GM23338 (cell line): ENCODE measurements around the gene HPS3. TPM values are rescaled to one million over a fixed set of nuclear protein-coding genes. Genes with fewer than 3 reads are reported as not detected.

Experiments used
- ATAC-seq: fragments of 200-7000 bp; cut with Tn5 transposase; 3 replicates; pipeline ENCODE4 v1.9.1; 2020
- DNase-seq: peaks from one replicate; pipeline ENCODE4 v3.0.0-alpha.2; 2015; ENCODE audit warnings: low spot score
- H2AFZ ChIP-seq: fragments of 200-600 bp; sonication (generic); 2 replicates; pipeline ENCODE4 v1.8.0; 2016; ENCODE audit warnings: antibody characterized with exemption, mild to moderate bottlenecking, moderate library complexity
- H3F3A ChIP-seq: fragments of 200-600 bp; sonication (generic); replicated peaks from 2 replicates; pipeline ENCODE4 v1.8.0; 2017; ENCODE audit warnings: antibody characterized with exemption, mixed run types, low read depth
- H3K27ac ChIP-seq: fragments of 200-600 bp; sonication (generic); 2 replicates; pipeline ENCODE4 v1.6.1; 2016; ENCODE audit warnings: low read depth
- H3K27me3 ChIP-seq: fragments of 200-600 bp; sonication (generic); 2 replicates; pipeline ENCODE4 v1.8.0; 2016; ENCODE audit warnings: mild to moderate bottlenecking, mixed run types, moderate library complexity; ENCODE audit not compliant: insufficient read depth
- H3K36me3 ChIP-seq: fragments of 200-600 bp; sonication (generic); 2 replicates; pipeline ENCODE4 v1.8.0; 2016; ENCODE audit warnings: mild to moderate bottlenecking; ENCODE audit not compliant: insufficient read depth
- H3K4me1 ChIP-seq: fragments of 200-600 bp; sonication (generic); 2 replicates; pipeline ENCODE4 v1.8.0; 2016; ENCODE audit warnings: mild to moderate bottlenecking, moderate library complexity; ENCODE audit not compliant: insufficient read depth
- H3K4me2 ChIP-seq: fragments of 200-600 bp; sonication (generic); 2 replicates; pipeline ENCODE4 v1.7.1; 2017; ENCODE audit warnings: mixed run types
- H3K4me3 ChIP-seq: fragments of 200-600 bp; sonication (generic); 2 replicates; pipeline ENCODE4 v1.6.1; 2016; ENCODE audit warnings: mixed run types
- H3K79me2 ChIP-seq: fragments of 200-600 bp; sonication (generic); replicated peaks from 2 replicates; pipeline ENCODE4 v1.8.0; 2017; ENCODE audit warnings: mild to moderate bottlenecking; ENCODE audit not compliant: insufficient read depth
- H3K9me2 ChIP-seq: fragments of 200-600 bp; sonication (generic); 2 replicates; pipeline ENCODE4 v1.8.0; 2017; ENCODE audit not compliant: insufficient read depth
- H4K20me1 ChIP-seq: fragments of 200-600 bp; sonication (generic); replicated peaks from 2 replicates; pipeline ENCODE4 v1.8.0; 2017; ENCODE audit warnings: mild to moderate bottlenecking; ENCODE audit not compliant: insufficient read depth
- H3K27ac Mint-ChIP-seq: 2 replicates; pipeline ENCODE4 v1.8.0; 2020; ENCODE audit warnings: inconsistent platforms, mild to moderate bottlenecking, moderate library complexity, mixed read lengths
- H3K27me3 Mint-ChIP-seq: 3 replicates; pipeline ENCODE4 v1.8.0; 2022; ENCODE audit warnings: low read depth, mild to moderate bottlenecking, moderate library complexity, mixed read lengths, inconsistent platforms; ENCODE audit not compliant: insufficient read depth, poor library complexity
- H3K36me3 Mint-ChIP-seq: 3 replicates; pipeline ENCODE4 v1.8.0; 2021; ENCODE audit warnings: low read depth, mild to moderate bottlenecking, inconsistent platforms, moderate library complexity, mixed read lengths
- H3K4me1 Mint-ChIP-seq: 3 replicates; pipeline ENCODE4 v1.8.0; 2020; ENCODE audit warnings: mild to moderate bottlenecking, inconsistent platforms, mixed read lengths
- H3K4me3 Mint-ChIP-seq: 3 replicates; pipeline ENCODE4 v1.8.0; 2021; ENCODE audit warnings: moderate library complexity, mild to moderate bottlenecking, inconsistent platforms, mixed read lengths
- H3K9me3 Mint-ChIP-seq: 3 replicates; pipeline ENCODE4 v1.8.0; 2020; ENCODE audit warnings: moderate library complexity, mild to moderate bottlenecking, inconsistent platforms, mixed read lengths
- CREB1 ChIP-seq: fragments of 250-450 bp; sonication (Bioruptor Pico); IDR thresholded peaks from 2 replicates; pipeline ENCODE4 v1.5.0; 2020; ENCODE audit warnings: low read depth, mild to moderate bottlenecking, moderate library complexity
- CTCF ChIP-seq, 2 experiments: fragments of 200-600 bp in 1 of 2; sonication (generic) in 1 of 2; conservative IDR thresholded peaks; 2 replicates each; pipeline versions ENCODE4 v1.5.1 to v1.6.1; 2016 to 2017; ENCODE audit warnings: antibody characterized with exemption in 2 of 2, low read depth in 2 of 2, mild to moderate bottlenecking in 2 of 2, moderate library complexity in 1 of 2
- ETS1 ChIP-seq: IDR thresholded peaks from 2 replicates; pipeline ENCODE4 v1.6.1; 2016; ENCODE audit warnings: antibody characterized with exemption
- EZH2 ChIP-seq: fragments of 200-600 bp; sonication (generic); IDR thresholded peaks from one replicate; pipeline ENCODE4 v1.8.0; 2017; ENCODE audit warnings: antibody characterized with exemption, mild to moderate bottlenecking, low read depth; ENCODE audit not compliant: unreplicated experiment
- EZH2phosphoT487 ChIP-seq: fragments of 200-600 bp; sonication (generic); IDR thresholded peaks from one replicate; pipeline ENCODE4 v1.8.1; 2018; ENCODE audit warnings: antibody characterized with exemption; ENCODE audit not compliant: unreplicated experiment
- JUNB ChIP-seq: IDR thresholded peaks from one replicate; pipeline ENCODE4 v1.6.1; 2016; ENCODE audit warnings: antibody characterized with exemption; ENCODE audit not compliant: unreplicated experiment
- NANOG ChIP-seq: IDR thresholded peaks from 2 replicates; pipeline ENCODE4 v1.6.1; 2016; ENCODE audit warnings: antibody characterized with exemption, borderline replicate concordance
- POLR2AphosphoS5 ChIP-seq: IDR thresholded peaks from 2 replicates; pipeline ENCODE4 v1.6.1; 2016; ENCODE audit warnings: antibody characterized with exemption, low read depth
- REST ChIP-seq: IDR thresholded peaks from one replicate; pipeline ENCODE4 v1.6.1; 2018; ENCODE audit warnings: antibody characterized with exemption; ENCODE audit not compliant: unreplicated experiment
- STAT1 ChIP-seq: IDR thresholded peaks from one replicate; pipeline ENCODE4 v1.6.1; 2016; ENCODE audit warnings: antibody characterized with exemption; ENCODE audit not compliant: unreplicated experiment
- ZNF114 ChIP-seq: fragments of 250-450 bp; sonication (Bioruptor Pico); IDR thresholded peaks from 2 replicates; pipeline ENCODE4 v1.5.0; 2020; ENCODE audit warnings: mild to moderate bottlenecking, moderate library complexity
- ZNF331 ChIP-seq: fragments of 250-450 bp; sonication (Bioruptor Pico); IDR thresholded peaks from 2 replicates; pipeline ENCODE4 v1.5.0; 2020; ENCODE audit warnings: low read depth, mild to moderate bottlenecking, moderate library complexity
- ZNF462 ChIP-seq: fragments of 250-450 bp; sonication (Bioruptor Pico); IDR thresholded peaks from 2 replicates; pipeline ENCODE4 v1.5.0; 2020; ENCODE audit warnings: mild to moderate bottlenecking, moderate library complexity
- polyA plus RNA-seq: library from polyadenylated mRNA; unstranded; fragments of >200 nt; fragmentation: Nextera tagmentation; extraction: Ambion mirVana; gene quantifications from 2 replicates; pipeline ENCODE4 v1.2.1, GENCODE V29; 2016
- total RNA-seq: library from RNA; depleted of rRNA; stranded (reverse); fragments of >200 nt; shearing (Covaris generic); gene quantifications from 2 replicates; pipeline ENCODE4 v1.2.3, GENCODE V29; 2014

Gene HPS3
- total and polyA plus RNA-seq, 2 experiments from 2014 or later = 41.7 to 66.8 TPM

- Histone ChIP-seq H4K20me1 (no peaks in the 10 kb centered on the region), H3K27me3 (no peaks in the 10 kb centered on the region), H3F3A (no peaks in the 10 kb centered on the region), H3K9me2 (0 out of 2 replicates have a peak, but pooled peaks cover 4% of the 10 kb centered on the region), H3K4me1 (no peaks in the 10 kb centered on the region), H3K27ac (no peak overlapping the region), H3K4me2 (no peak overlapping the region), H3K79me2 (no peaks in the 10 kb centered on the region), H3K4me3 (no peak overlapping the region), H2AFZ (no peak overlapping the region), H3K36me3 (no peaks in the 10 kb centered on the region)
- no peak for ATAC-seq
- DNase-seq = no peak
- peaks cover 14% of the 10 kb centered on the region for H3K27me3 Mint-ChIP-seq
- no peak overlapping the region for H3K4me3 Mint-ChIP-seq
- no peaks in the 10 kb centered on the region for H3K4me1 Mint-ChIP-seq
- H3K9me3 Mint-ChIP-seq = peaks cover 29% of the 10 kb centered on the region
- peaks cover 26% of the 10 kb centered on the region for H3K36me3 Mint-ChIP-seq
- H3K27ac Mint-ChIP-seq = no peak overlapping the region
- TF ChIP-seq EZH2 = no peak
- TF ChIP-seq NANOG = no peak
- TF ChIP-seq EZH2phosphoT487 = no peak
- TF ChIP-seq ZNF114 (CRISPR knock-in tag) = no peak
- TF ChIP-seq POLR2AphosphoS5 = no peak
- no peak for TF ChIP-seq ZNF331
- no peak for TF ChIP-seq REST
- TF ChIP-seq ZNF462 (CRISPR knock-in tag) = no peak
- TF ChIP-seq CTCF (conservative IDR thresholded peaks at IDR 0.05; ENCODE audit: low read depth in 2 of 2) = no peak
- TF ChIP-seq JUNB = no peak
- no peak for TF ChIP-seq CREB1 (CRISPR knock-in tag)
- TF ChIP-seq ETS1 = no peak
- TF ChIP-seq STAT1 = no peak
Measured at GRCh38 chr3:149101154-149101553, 28.3 kb upstream of the HPS3 start.
